MM.1S (cell line): ENCODE measurements around the gene SLC8A1.

ENCODE experiments used
- DNase-seq: peaks from one replicate; pipeline ENCODE4 v3.0.0-alpha.2; 2015
- H2AFZ ChIP-seq: fragments of 300-600 bp; sonication (generic); 2 replicates; pipeline ENCODE4 v1.6.0; 2016; ENCODE audit warnings: antibody characterized with exemption, low read length
- H3F3A ChIP-seq: fragments of 300-600 bp; sonication (generic); 2 replicates; pipeline ENCODE4 v1.6.1; 2016; ENCODE audit warnings: mild to moderate bottlenecking, antibody characterized with exemption, low read length, moderate library complexity, mixed read lengths; ENCODE audit not compliant: insufficient read depth
- H3K27ac ChIP-seq: fragments of 300-600 bp; sonication (generic); 2 replicates; pipeline ENCODE4 v1.5.1; 2016; ENCODE audit warnings: mild to moderate bottlenecking, low read length
- H3K27me3 ChIP-seq: fragments of 300-600 bp; sonication (generic); replicated peaks from 2 replicates; pipeline ENCODE4 v1.6.0; 2016; ENCODE audit warnings: low read length; ENCODE audit not compliant: insufficient read depth
- H3K36me3 ChIP-seq: fragments of 300-600 bp; sonication (generic); replicated peaks from 2 replicates; pipeline ENCODE4 v1.6.1; 2016; ENCODE audit warnings: mild to moderate bottlenecking, low read length, mixed read lengths; ENCODE audit not compliant: insufficient read depth
- H3K4me1 ChIP-seq: fragments of 300-600 bp; sonication (generic); 2 replicates; pipeline ENCODE4 v1.6.1; 2016; ENCODE audit warnings: low read length, mixed read lengths
- H3K4me2 ChIP-seq: fragments of 300-600 bp; sonication (generic); 2 replicates; pipeline ENCODE4 v1.6.0; 2016; ENCODE audit warnings: low read depth, low read length
- H3K4me3 ChIP-seq: fragments of 300-600 bp; sonication (generic); 2 replicates; pipeline ENCODE4 v1.5.1; 2016; ENCODE audit warnings: low read length, mixed read lengths
- H3K79me2 ChIP-seq: fragments of 300-600 bp; sonication (generic); 2 replicates; pipeline ENCODE4 v1.6.1; 2016; ENCODE audit warnings: mixed run types, low read length, mixed read lengths
- H3K9ac ChIP-seq: fragments of 300-600 bp; sonication (generic); 2 replicates; pipeline ENCODE4 v1.6.1; 2016; ENCODE audit warnings: low read length, mixed read lengths
- H3K9me2 ChIP-seq: fragments of 300-600 bp; sonication (generic); replicated peaks from 2 replicates; pipeline ENCODE4 v1.6.1; 2016; ENCODE audit warnings: mild to moderate bottlenecking, low read length, mixed read lengths; ENCODE audit not compliant: insufficient read depth
- H3K9me3 ChIP-seq: fragments of 300-600 bp; sonication (generic); replicated peaks from 2 replicates; pipeline ENCODE4 v1.6.1; 2016; ENCODE audit warnings: mild to moderate bottlenecking, low read length, mixed read lengths; ENCODE audit not compliant: insufficient read depth
- H4K20me1 ChIP-seq: fragments of 300-600 bp; sonication (generic); 2 replicates; pipeline ENCODE4 v1.6.1; 2016; ENCODE audit warnings: mild to moderate bottlenecking, low read length, moderate library complexity, mixed read lengths; ENCODE audit not compliant: insufficient read depth
- CTCF ChIP-seq: fragments of 300-600 bp; sonication (generic); IDR thresholded peaks from 2 replicates; pipeline ENCODE4 v1.5.1; 2016; ENCODE audit warnings: antibody characterized with exemption, low read length, mixed read lengths
- EZH2 ChIP-seq: fragments of 300-600 bp; sonication (generic); optimal IDR thresholded peaks from 2 replicates; pipeline ENCODE3; 2017; ENCODE audit warnings: low read depth, mild to moderate bottlenecking, antibody characterized with exemption, low read length, mixed read lengths
- EZH2phosphoT487 ChIP-seq: fragments of 300-600 bp; sonication (generic); IDR thresholded peaks from 2 replicates; pipeline ENCODE4 v1.6.1; 2018; ENCODE audit warnings: antibody characterized with exemption, low read length

SLC8A1 gene

GRCh38 chr2:40416486-40416885 lies 35.4 kb downstream of the SLC8A1 start:
- no peak for DNase-seq
- Histone ChIP-seq H3K79me2 (no peaks in the 10 kb centered on the region), H3K27ac (no peak overlapping the region), H3K4me2 (no peak overlapping the region), H3K9me3 (no peaks in the 10 kb centered on the region), H3K9ac (no peak overlapping the region), H3F3A (no peaks in the 10 kb centered on the region), H3K36me3 (no peaks in the 10 kb centered on the region), H4K20me1 (no peaks in the 10 kb centered on the region), H3K4me3 (no peak overlapping the region), H2AFZ (no peak overlapping the region), H3K27me3 (no peaks in the 10 kb centered on the region), H3K4me1 (no peaks in the 10 kb centered on the region), H3K9me2 (no peaks in the 10 kb centered on the region)
- TF ChIP-seq CTCF (no peak), EZH2phosphoT487 (no peak), EZH2 (no peak)

DNA sequence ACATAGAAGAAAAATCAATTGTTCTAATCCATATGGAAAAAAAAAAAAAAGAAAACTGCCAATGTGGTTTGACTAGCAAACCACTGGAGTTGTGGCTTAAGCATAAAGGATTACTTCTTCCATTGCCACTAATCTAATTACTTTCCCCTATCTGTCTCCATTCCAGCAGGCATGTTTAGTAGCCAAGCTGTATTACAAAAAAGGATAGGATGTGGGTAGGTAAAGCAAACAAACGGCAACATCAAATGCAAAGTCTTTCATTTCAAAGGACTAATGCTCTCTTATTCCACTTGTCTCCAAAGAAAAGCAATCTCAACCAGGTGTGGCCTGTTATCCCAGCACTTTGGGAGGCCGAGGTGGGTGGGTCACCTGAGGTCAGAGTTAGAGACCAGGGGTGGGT lies 36.5 kb downstream of the SLC8A1 start:
- Histone ChIP-seq H3K9me2 (no peaks in the 10 kb centered on the region), H3K4me1 (no peaks in the 10 kb centered on the region), H3K9ac (no peak overlapping the region), H2AFZ (no peak overlapping the region), H3K4me3 (no peak overlapping the region), H3K27ac (no peak overlapping the region), H3K27me3 (no peaks in the 10 kb centered on the region), H3K79me2 (no peaks in the 10 kb centered on the region), H4K20me1 (no peaks in the 10 kb centered on the region), H3K4me2 (no peak overlapping the region), H3K9me3 (no peaks in the 10 kb centered on the region), H3K36me3 (no peaks in the 10 kb centered on the region), H3F3A (no peaks in the 10 kb centered on the region)
- TF ChIP-seq EZH2 (no peak), EZH2phosphoT487 (no peak), CTCF (no peak)
- no peak for DNase-seq

DNA sequence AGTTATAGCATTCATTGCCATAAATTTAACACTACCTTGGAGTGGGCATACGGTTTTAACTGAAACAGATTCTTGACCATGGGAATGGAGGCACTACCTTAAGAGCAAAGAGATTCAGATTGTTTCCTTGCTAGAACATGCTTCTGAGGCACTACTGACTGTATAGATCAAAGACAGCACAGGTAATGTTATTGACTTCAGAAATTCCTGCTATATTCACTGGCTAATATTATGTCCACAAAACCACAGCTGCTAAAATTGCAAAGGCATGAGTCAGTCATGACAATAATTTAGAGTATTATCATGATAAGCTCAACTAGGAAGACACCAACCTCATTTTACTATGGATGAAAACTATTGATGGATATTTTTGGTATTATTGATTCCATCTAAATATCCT lies 39.4 kb downstream of the SLC8A1 start:
- H3K9me2 ChIP-seq = no peaks in the 10 kb centered on the region
- no peaks in the 10 kb centered on the region for H4K20me1 ChIP-seq
- H2AFZ ChIP-seq = no peak overlapping the region
- H3F3A ChIP-seq = no peaks in the 10 kb centered on the region
- no peaks in the 10 kb centered on the region for H3K9me3 ChIP-seq
- H3K27ac ChIP-seq = no peak overlapping the region
- TF ChIP-seq EZH2phosphoT487 = no peak
- no peak for TF ChIP-seq CTCF
- TF ChIP-seq EZH2 = no peak
- H3K4me2 ChIP-seq = no peak overlapping the region
- H3K36me3 ChIP-seq = no peaks in the 10 kb centered on the region
- H3K9ac ChIP-seq = no peak overlapping the region
- no peaks in the 10 kb centered on the region for H3K79me2 ChIP-seq
- H3K4me3 ChIP-seq = no peak overlapping the region
- no peaks in the 10 kb centered on the region for H3K27me3 ChIP-seq
- DNase-seq = no peak
- no peaks in the 10 kb centered on the region for H3K4me1 ChIP-seq
